Endothelial cell of umbilical vein (primary cell): ENCODE data around the gene SST.

Experiments used
- CTCF ChIP-seq, 2 donors: IDR thresholded peaks; 1 replicate in 1 of 2; 2 replicates in 1 of 2; pipeline ENCODE4 v1.5.1; 2011; ENCODE audit warnings: low read length in 2 of 2, mild to moderate bottlenecking in 2 of 2, moderate library complexity in 2 of 2, control low read depth in 1 of 2, inconsistent platforms in 1 of 2, low read depth in 1 of 2; ENCODE audit not compliant: insufficient read depth in 1 of 2; ENCODE audit errors: extremely low read depth in 1 of 2
- EZH2 ChIP-seq: IDR thresholded peaks from 2 replicates; pipeline ENCODE4 v1.6.1; 2012; ENCODE audit warnings: borderline replicate concordance, low read depth, mild to moderate bottlenecking, moderate library complexity, low read length, inconsistent platforms; ENCODE audit not compliant: severe bottlenecking
- FOS ChIP-seq: IDR thresholded peaks from 2 replicates; pipeline ENCODE4 v1.6.1; 2011; ENCODE audit warnings: mild to moderate bottlenecking, low read length, moderate library complexity, borderline replicate concordance; ENCODE audit not compliant: insufficient read depth
- GATA2 ChIP-seq: IDR thresholded peaks from 2 replicates; pipeline ENCODE4 v1.7.0; 2011; ENCODE audit warnings: low read depth, mild to moderate bottlenecking, moderate library complexity, mixed read lengths, low read length; ENCODE audit not compliant: insufficient read length, insufficient read depth
- JUN ChIP-seq: IDR thresholded peaks from 2 replicates; pipeline ENCODE4 v1.6.1; 2011; ENCODE audit warnings: borderline replicate concordance, low read depth; ENCODE audit not compliant: insufficient read length, insufficient read depth
- POLR2A ChIP-seq: IDR thresholded peaks from 2 replicates; pipeline ENCODE4 v1.6.1; 2012; ENCODE audit warnings: low read depth, mild to moderate bottlenecking, control low read depth, low read length
- POLR2AphosphoS5 ChIP-seq: IDR thresholded peaks from 2 replicates; pipeline ENCODE4 v1.6.1; 2012; ENCODE audit warnings: low read depth, mild to moderate bottlenecking, control low read depth, low read length, moderate library complexity; ENCODE audit not compliant: insufficient read depth
- TF ChIP-seq, protein P1 (sequence below): IDR thresholded peaks from 2 replicates; pipeline ENCODE4 v1.6.1; 2011; ENCODE audit not compliant: insufficient read depth, insufficient read length

DNA sequence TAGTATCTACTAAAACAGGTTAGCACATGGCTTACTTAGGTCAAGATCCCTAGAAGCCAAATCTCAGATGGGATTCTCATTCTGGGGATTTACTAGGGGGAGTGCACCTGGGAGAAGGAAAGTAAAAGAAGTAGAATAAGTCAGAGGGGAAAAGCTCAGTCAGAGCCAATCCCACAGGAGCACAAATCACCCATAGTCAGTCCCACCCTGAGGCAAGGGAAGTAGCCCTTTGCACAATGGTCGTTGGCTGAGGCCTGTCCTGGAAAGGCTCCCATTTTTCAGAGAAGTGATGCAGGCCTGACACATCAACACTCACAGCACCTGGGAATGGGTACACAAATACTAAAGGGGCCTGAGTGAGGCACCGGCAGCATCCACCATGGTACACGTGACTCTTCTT lies 39.8 kb downstream of the SST start:
- TF ChIP-seq, protein P1, sequence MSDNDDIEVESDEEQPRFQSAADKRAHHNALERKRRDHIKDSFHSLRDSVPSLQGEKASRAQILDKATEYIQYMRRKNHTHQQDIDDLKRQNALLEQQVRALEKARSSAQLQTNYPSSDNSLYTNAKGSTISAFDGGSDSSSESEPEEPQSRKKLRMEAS: no peak
- no peak for TF ChIP-seq POLR2AphosphoS5
- TF ChIP-seq CTCF (IDR thresholded peaks at IDR 0.05; ENCODE audit: extremely low read depth in 1 of 2, insufficient read depth in 1 of 2, low read depth in 1 of 2, low read length in 2 of 2): no peak
- TF ChIP-seq JUN: no peak
- no peak for TF ChIP-seq FOS
- no peak for TF ChIP-seq POLR2A
- TF ChIP-seq GATA2: no peak
- no peak for TF ChIP-seq EZH2
